HG02623 (cell line): ENCODE results near the gene EXD1.
"Not testable (repeated sequence)": the region's sequence is repeated elsewhere in the genome, so short reads cannot be mapped to it uniquely, and the experiment has no call there.

Experiments used
- ATAC-seq: cut with Tn5 transposase; IDR thresholded peaks from one replicate; pipeline ENCODE4 v1.9.1; 2021; ENCODE audit warnings: moderate library complexity; ENCODE audit not compliant: unreplicated experiment

Gene EXD1

DNA sequence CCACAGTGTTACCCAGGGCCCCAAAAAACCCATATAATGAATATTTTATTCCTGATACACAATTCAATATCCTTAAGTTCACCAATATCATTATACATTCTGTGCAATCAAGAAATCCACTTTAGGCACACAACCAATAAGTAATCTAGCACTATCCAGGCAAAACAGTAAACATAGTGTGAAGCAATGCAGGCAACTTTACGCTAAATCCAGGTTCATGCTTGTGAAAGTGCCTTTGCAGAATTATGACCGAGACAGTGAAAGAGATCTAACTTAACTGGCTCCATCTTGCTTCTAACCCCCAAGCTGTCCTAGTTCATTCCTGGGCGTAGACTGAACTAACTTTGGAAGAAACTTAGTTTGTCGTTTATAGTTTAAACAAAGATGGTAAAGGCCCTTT, 80.3 kb downstream of the EXD1 start:
- ATAC-seq = no peak

GRCh38 chr15:41148065-41148464, 82.5 kb downstream of the EXD1 start:
- no peak for ATAC-seq

DNA sequence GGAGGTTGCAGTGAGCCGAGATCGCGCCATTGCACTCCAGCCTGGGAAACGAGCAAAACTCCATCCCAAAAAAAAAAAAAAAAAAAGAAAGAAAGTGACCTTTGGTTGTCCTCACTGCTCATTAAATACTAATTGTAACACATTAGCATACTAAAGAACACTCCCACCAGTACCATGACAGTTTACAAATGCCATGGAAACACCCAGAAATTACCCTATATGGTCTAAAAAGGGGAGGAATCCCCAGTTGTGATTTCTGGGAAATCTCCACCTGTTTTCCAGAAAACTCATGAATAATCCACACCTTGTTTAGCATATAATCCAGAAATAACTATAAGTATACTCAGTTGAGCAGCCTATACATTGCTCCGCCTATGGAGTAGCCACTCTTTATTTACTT, 90.9 kb downstream of the EXD1 start:
- ATAC-seq = no peak

GRCh38 chr15:41139112-41139511, 91.4 kb downstream of the EXD1 start:
- ATAC-seq = not testable (repeated sequence)

DNA sequence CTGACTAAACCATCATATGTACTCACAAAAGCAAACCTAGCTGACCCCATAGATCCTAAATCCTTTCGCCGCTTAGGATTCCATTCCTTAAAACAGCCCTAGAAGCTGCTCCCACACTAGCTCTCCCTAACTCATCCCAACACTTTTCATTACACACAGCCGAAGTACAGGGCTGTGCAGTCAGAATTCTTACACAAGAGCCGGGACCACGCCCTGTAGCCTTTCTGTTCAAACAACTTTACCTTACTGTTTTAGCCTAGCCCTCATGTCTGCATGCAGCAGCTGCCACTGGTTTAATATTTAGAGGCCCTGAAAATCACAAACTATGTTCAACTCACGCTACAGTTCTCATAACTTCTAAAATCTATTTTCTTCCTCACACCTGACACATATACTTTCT, 95.0 kb downstream of the EXD1 start:
- not testable (repeated sequence) for ATAC-seq

DNA sequence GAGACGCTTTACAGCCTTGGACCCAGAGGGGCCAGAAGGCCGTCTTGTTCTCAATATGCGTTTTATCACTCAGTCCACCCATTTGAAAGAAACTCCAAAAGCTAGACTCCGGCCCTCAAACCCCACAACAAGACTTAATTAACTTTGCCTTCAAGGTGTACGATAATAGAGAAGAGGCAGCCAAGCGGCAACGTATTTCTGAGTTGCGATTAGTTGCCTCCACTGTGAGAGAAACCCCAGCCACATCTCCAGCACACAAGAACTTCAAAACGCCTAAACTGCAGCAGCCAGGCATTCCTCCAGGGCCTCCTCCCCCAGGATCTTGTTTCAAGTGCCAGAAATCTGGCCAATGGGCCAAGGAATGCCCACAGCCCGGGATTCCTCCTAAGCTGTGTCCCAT, 97.1 kb downstream of the EXD1 start:
- ATAC-seq = no peak
